ENCODE measurements around the gene DMAC2L. TPM values are rescaled to one million over a fixed set of nuclear protein-coding genes. Genes with fewer than 3 reads are reported as not detected.

Gene DMAC2L
- total RNA-seq, 1 experiment from 2014 or later: 14.0 TPM

GRCh38 chr14:50331596-50331995 lies 19.5 kb downstream of the DMAC2L start:
- Mint-ChIP-seq H3K27ac (no peak overlapping the region), H3K36me3 (no peaks in the 10 kb centered on the region; the same call in 1 of the 2 replicates), H3K9me3 (no peaks in the 10 kb centered on the region), H3K4me1 (peaks cover 29% of the 10 kb centered on the region), H3K27me3 (ENCODE audit: low read depth) (no peaks in the 10 kb centered on the region), H3K4me3 (no peak overlapping the region)
- POLR2A ChIA-PET: no interaction called here
- ATAC-seq (no peak), DNase-seq (ENCODE audit: low spot score) (no peak)
- CTCF ChIA-PET: interaction anchor here (1.1 to 2.4 kb wide), 3 partner anchors 11 to 65 kb away, joined by 3 to 11 read pairs (median 6); partner anchors contain the start of gene CDKL1
- TF ChIP-seq OVOL2 (CRISPR knock-in tag; IDR thresholded peaks at IDR 0.05; ENCODE audit: borderline replicate concordance) (no peak), CREM (CRISPR knock-in tag; IDR thresholded peaks at IDR 0.05) (no peak), ZBTB43 (CRISPR knock-in tag; IDR thresholded peaks at IDR 0.05) (no peak), CDX4 (CRISPR knock-in tag; IDR thresholded peaks at IDR 0.05; ENCODE audit: borderline replicate concordance) (no peak), ARID4B (CRISPR knock-in tag; IDR thresholded peaks at IDR 0.05; ENCODE audit: borderline replicate concordance) (no peak), ERG (CRISPR knock-in tag; IDR thresholded peaks at IDR 0.05) (no peak), HMGA2 (CRISPR knock-in tag; IDR thresholded peaks at IDR 0.05) (no peak), MLX (CRISPR knock-in tag; IDR thresholded peaks at IDR 0.05) (no peak), ATF6 (CRISPR knock-in tag; IDR thresholded peaks at IDR 0.05) (no peak), PREB (CRISPR knock-in tag; IDR thresholded peaks at IDR 0.05; ENCODE audit: borderline replicate concordance) (no peak), ZNF121 (CRISPR knock-in tag; IDR thresholded peaks at IDR 0.05) (no peak), PRDM15 (CRISPR knock-in tag; IDR thresholded peaks at IDR 0.05) (no peak), NFATC4 (CRISPR knock-in tag; IDR thresholded peaks at IDR 0.05) (no peak), NFE2L1 (CRISPR knock-in tag; IDR thresholded peaks at IDR 0.05) (no peak), ZNF423 (CRISPR knock-in tag; IDR thresholded peaks at IDR 0.05) (no peak), ETV6 (CRISPR knock-in tag; IDR thresholded peaks at IDR 0.05) (no peak), SMAD3 (CRISPR knock-in tag; IDR thresholded peaks at IDR 0.05; ENCODE audit: borderline replicate concordance) (no peak), ZNF263 (CRISPR knock-in tag; IDR thresholded peaks at IDR 0.05; ENCODE audit: low read depth) (no peak), PRRX2 (CRISPR knock-in tag; IDR thresholded peaks at IDR 0.05) (no peak), RELA (CRISPR knock-in tag; IDR thresholded peaks at IDR 0.05; ENCODE audit: borderline replicate concordance) (no peak)
